ENCODE measurements around the gene SOX3. TPM values are rescaled to one million over a fixed set of nuclear protein-coding genes. Genes with fewer than 3 reads are reported as not detected.

Gene SOX3
- total RNA-seq, 1 experiment from 2014 or later = not detected

GRCh38 chrX:140526171-140526570 is 21.3 kb upstream of the SOX3 start:
- Histone ChIP-seq H3K4me3 (replicated peaks in 1 of 2; ENCODE audit: low read depth in 1 of 2, low read length in 2 of 2) (no peak overlapping the region), H4K20me1 (ENCODE audit: insufficient read depth) (no peaks in the 10 kb centered on the region), H3K79me2 (ENCODE audit: insufficient read depth, low read length) (no peaks in the 10 kb centered on the region), H2AFZ (ENCODE audit: low read depth, low read length, poor library complexity, severe bottlenecking) (no peak overlapping the region), H3K9me2 (ENCODE audit: insufficient read depth) (no peaks in the 10 kb centered on the region), H3K36me3 (ENCODE audit: control insufficient read depth in 1 of 2, insufficient read depth in 2 of 2, low read length in 2 of 2) (no peaks in the 10 kb centered on the region), H3K27me3 (ENCODE audit: insufficient read depth, low read length) (no peaks in the 10 kb centered on the region), H3K9me3 (ENCODE audit: control insufficient read depth in 1 of 2, insufficient read depth in 1 of 2, low read depth in 1 of 2, low read length in 2 of 2) (no peaks in the 10 kb centered on the region), H3K4me2 (ENCODE audit: low read length) (no peak overlapping the region), H3K27ac (ENCODE audit: low read depth, low read length) (no peak overlapping the region), H3K4me1 (ENCODE audit: control insufficient read depth in 1 of 2, insufficient read depth in 2 of 2, low read length in 2 of 2) (no peaks in the 10 kb centered on the region), H3K9ac (ENCODE audit: low read length) (no peak overlapping the region)
- no peak for TF ChIP-seq JUND (IDR thresholded peaks at IDR 0.05)
- no peak for TF ChIP-seq EZH2phosphoT487 (IDR thresholded peaks at IDR 0.05; ENCODE audit: borderline replicate concordance)
- no peak for TF ChIP-seq FOSL1 (IDR thresholded peaks at IDR 0.05; ENCODE audit: low read depth)
- ATAC-seq (no peak), DNase-seq (ENCODE audit: low read depth, low spot score) (no peak)
- POLR2A ChIA-PET = no interaction called here
- BruUV-seq (replicated peaks) = no TSS peak
- intact Hi-C loops (cut with micrococcal nuclease) = no loop called here
- CTCF ChIA-PET = no interaction called here
- RAD21 ChIA-PET (ENCODE audit: low non-redundant PET in 1 of 2, low total read pairs in 2 of 2, uncharacterized antibody in 2 of 2, unreplicated experiment in 2 of 2) = no interaction called here

- ATAC-seq (no peak), DNase-seq (ENCODE audit: low read depth, low spot score) (no peak)
- H3K79me2 ChIP-seq (ENCODE audit: insufficient read depth, low read length) = no peaks in the 10 kb centered on the region
- POLR2A ChIA-PET = no interaction called here
- no peak overlapping the region for H3K27ac ChIP-seq (ENCODE audit: low read depth, low read length)
- BruUV-seq (replicated peaks) = no TSS peak
- no peak overlapping the region for H3K9ac ChIP-seq (ENCODE audit: low read length)
- no peaks in the 10 kb centered on the region for H3K4me1 ChIP-seq (ENCODE audit: control insufficient read depth in 1 of 2, insufficient read depth in 2 of 2, low read length in 2 of 2)
- H3K36me3 ChIP-seq (ENCODE audit: control insufficient read depth in 1 of 2, insufficient read depth in 2 of 2, low read length in 2 of 2) = no peaks in the 10 kb centered on the region
- intact Hi-C loops (cut with micrococcal nuclease) = no loop called here
- H3K9me2 ChIP-seq (ENCODE audit: insufficient read depth) = no peaks in the 10 kb centered on the region
- H3K4me2 ChIP-seq (ENCODE audit: low read length) = no peak overlapping the region
- no peak overlapping the region for H3K4me3 ChIP-seq (replicated peaks in 1 of 2; ENCODE audit: low read depth in 1 of 2, low read length in 2 of 2)
- CTCF ChIA-PET = no interaction called here
- no peaks in the 10 kb centered on the region for H3K27me3 ChIP-seq (ENCODE audit: insufficient read depth, low read length)
- no peak overlapping the region for H2AFZ ChIP-seq (ENCODE audit: low read depth, low read length, poor library complexity, severe bottlenecking)
- RAD21 ChIA-PET (ENCODE audit: low non-redundant PET in 1 of 2, low total read pairs in 2 of 2, uncharacterized antibody in 2 of 2, unreplicated experiment in 2 of 2) = no interaction called here
- H3K9me3 ChIP-seq (ENCODE audit: control insufficient read depth in 1 of 2, insufficient read depth in 1 of 2, low read depth in 1 of 2, low read length in 2 of 2) = no peaks in the 10 kb centered on the region
- no peaks in the 10 kb centered on the region for H4K20me1 ChIP-seq (ENCODE audit: insufficient read depth)
- TF ChIP-seq RAD21 (IDR thresholded peaks at IDR 0.05; ENCODE audit: low read depth) (no peak), EZH2phosphoT487 (IDR thresholded peaks at IDR 0.05; ENCODE audit: borderline replicate concordance) (no peak), ZFX (IDR thresholded peaks at IDR 0.05) (no peak), EZH2 (IDR thresholded peaks at IDR 0.05) (no peak), CTCF (IDR thresholded peaks at IDR 0.05 in 2 of 3, conservative IDR thresholded peaks at IDR 0.05 in 1 of 3; ENCODE audit: borderline replicate concordance in 1 of 3, insufficient read depth in 1 of 3, low read depth in 2 of 3, low read length in 2 of 3) (no peak), JUND (IDR thresholded peaks at IDR 0.05) (no peak), POLR2A (IDR thresholded peaks at IDR 0.05; ENCODE audit: borderline replicate concordance, extremely low read depth, insufficient read depth, insufficient read length) (no peak), POLR2AphosphoS5 (IDR thresholded peaks at IDR 0.05; ENCODE audit: low read depth, low read length) (no peak), ELF1 (IDR thresholded peaks at IDR 0.05; ENCODE audit: borderline replicate concordance, low read depth) (no peak), SP1 (IDR thresholded peaks at IDR 0.05; ENCODE audit: low read depth) (no peak), ATF3 (IDR thresholded peaks at IDR 0.05) (no peak), ZBTB33 (IDR thresholded peaks at IDR 0.05; ENCODE audit: extremely low read depth, insufficient replicate concordance, low read length) (no peak)
- TF ChIP-seq, protein P1, sequence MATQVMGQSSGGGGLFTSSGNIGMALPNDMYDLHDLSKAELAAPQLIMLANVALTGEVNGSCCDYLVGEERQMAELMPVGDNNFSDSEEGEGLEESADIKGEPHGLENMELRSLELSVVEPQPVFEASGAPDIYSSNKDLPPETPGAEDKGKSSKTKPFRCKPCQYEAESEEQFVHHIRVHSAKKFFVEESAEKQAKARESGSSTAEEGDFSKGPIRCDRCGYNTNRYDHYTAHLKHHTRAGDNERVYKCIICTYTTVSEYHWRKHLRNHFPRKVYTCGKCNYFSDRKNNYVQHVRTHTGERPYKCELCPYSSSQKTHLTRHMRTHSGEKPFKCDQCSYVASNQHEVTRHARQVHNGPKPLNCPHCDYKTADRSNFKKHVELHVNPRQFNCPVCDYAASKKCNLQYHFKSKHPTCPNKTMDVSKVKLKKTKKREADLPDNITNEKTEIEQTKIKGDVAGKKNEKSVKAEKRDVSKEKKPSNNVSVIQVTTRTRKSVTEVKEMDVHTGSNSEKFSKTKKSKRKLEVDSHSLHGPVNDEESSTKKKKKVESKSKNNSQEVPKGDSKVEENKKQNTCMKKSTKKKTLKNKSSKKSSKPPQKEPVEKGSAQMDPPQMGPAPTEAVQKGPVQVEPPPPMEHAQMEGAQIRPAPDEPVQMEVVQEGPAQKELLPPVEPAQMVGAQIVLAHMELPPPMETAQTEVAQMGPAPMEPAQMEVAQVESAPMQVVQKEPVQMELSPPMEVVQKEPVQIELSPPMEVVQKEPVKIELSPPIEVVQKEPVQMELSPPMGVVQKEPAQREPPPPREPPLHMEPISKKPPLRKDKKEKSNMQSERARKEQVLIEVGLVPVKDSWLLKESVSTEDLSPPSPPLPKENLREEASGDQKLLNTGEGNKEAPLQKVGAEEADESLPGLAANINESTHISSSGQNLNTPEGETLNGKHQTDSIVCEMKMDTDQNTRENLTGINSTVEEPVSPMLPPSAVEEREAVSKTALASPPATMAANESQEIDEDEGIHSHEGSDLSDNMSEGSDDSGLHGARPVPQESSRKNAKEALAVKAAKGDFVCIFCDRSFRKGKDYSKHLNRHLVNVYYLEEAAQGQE (IDR thresholded peaks at IDR 0.05; ENCODE audit: low read depth) = no peak
These were observed 20.6 kb upstream of the SOX3 start for GRCh38 chrX:140525448-140525847.
